HepG2 (cell line): ENCODE results near the gene CPNE5. TPM values are rescaled to one million over a fixed set of nuclear protein-coding genes. Genes with fewer than 3 reads are reported as not detected.

Experiments used
- ATM ChIP-seq: fragments of 450-650 bp; IDR thresholded peaks from 2 replicates; pipeline ENCODE4 v1.7.1; 2017; ENCODE audit warnings: mild to moderate bottlenecking, borderline replicate concordance
- CENPT ChIP-seq: sonication (generic); formaldehyde crosslinking; IDR thresholded peaks from 2 replicates; pipeline ENCODE4 v1.8.0; 2022; ENCODE audit warnings: low read depth, mild to moderate bottlenecking, moderate library complexity, missing genetic modification reagents
- EP300 ChIP-seq, 3 experiments: sonication (generic) in 1 of 3; formaldehyde crosslinking in 1 of 3; IDR thresholded peaks; 2 replicates each; pipeline versions ENCODE4 v1.5.1 to v1.6.1; 2011 to 2020; ENCODE audit warnings: low read depth in 2 of 3, low read length in 2 of 3, borderline replicate concordance in 1 of 3, improper control_type of control experiment in 1 of 3, mild to moderate bottlenecking in 1 of 3, missing genetic modification reagents in 1 of 3, moderate library complexity in 1 of 3
- HIVEP1 ChIP-seq: sonication (generic); formaldehyde crosslinking; IDR thresholded peaks from 2 replicates; pipeline ENCODE4 v1.4.0; 2020; ENCODE audit warnings: mild to moderate bottlenecking, missing genetic modification reagents
- HNF4A ChIP-seq: sonication (generic); formaldehyde crosslinking; IDR thresholded peaks from 2 replicates; pipeline ENCODE4 v1.4.0; 2020; ENCODE audit warnings: missing genetic modification reagents
- JUND ChIP-seq: sonication (generic); formaldehyde crosslinking; IDR thresholded peaks from 2 replicates; pipeline ENCODE4 v1.8.0; 2022; ENCODE audit warnings: mild to moderate bottlenecking, missing genetic modification reagents
- MAZ ChIP-seq, 2 experiments: sonication (generic) in 1 of 2; formaldehyde crosslinking in 1 of 2; IDR thresholded peaks; 2 replicates each; pipeline versions ENCODE4 v1.5.0 to v1.6.1; 2012 to 2020; ENCODE audit warnings: low read depth in 2 of 2, mild to moderate bottlenecking in 2 of 2, borderline replicate concordance in 1 of 2, improper control_type of control experiment in 1 of 2, low read length in 1 of 2, missing genetic modification reagents in 1 of 2, moderate library complexity in 1 of 2
- NKX3-1 ChIP-seq: sonication (generic); formaldehyde crosslinking; IDR thresholded peaks from 2 replicates; pipeline ENCODE4 v1.5.0; 2020; ENCODE audit warnings: missing genetic modification reagents
- PRDM15 ChIP-seq: sonication (generic); formaldehyde crosslinking; IDR thresholded peaks from 2 replicates; pipeline ENCODE4 v1.4.0; 2020; ENCODE audit warnings: missing genetic modification reagents
- RFXAP ChIP-seq: sonication (generic); formaldehyde crosslinking; IDR thresholded peaks from 2 replicates; pipeline ENCODE4 v1.4.0; 2020; ENCODE audit warnings: missing genetic modification reagents, borderline replicate concordance
- SPEN ChIP-seq: sonication (generic); formaldehyde crosslinking; IDR thresholded peaks from 2 replicates; pipeline ENCODE4 v1.5.1; 2020; ENCODE audit warnings: low read depth, mild to moderate bottlenecking, missing genetic modification reagents
- ZFP91 ChIP-seq: sonication (generic); formaldehyde crosslinking; IDR thresholded peaks from 2 replicates; pipeline ENCODE4 v1.9.0; 2022; ENCODE audit warnings: missing genetic modification reagents, mild to moderate bottlenecking, borderline replicate concordance
- ZNF138 ChIP-seq: sonication (generic); formaldehyde crosslinking; IDR thresholded peaks from 2 replicates; pipeline ENCODE4 v1.5.0; 2020; ENCODE audit warnings: mild to moderate bottlenecking, low read depth, missing genetic modification reagents
- ZNF292 ChIP-seq: sonication (generic); formaldehyde crosslinking; IDR thresholded peaks from 2 replicates; pipeline ENCODE4 v1.8.1; 2022; ENCODE audit warnings: mild to moderate bottlenecking, low read depth, missing genetic modification reagents, borderline replicate concordance
- ZNF350 ChIP-seq: sonication (generic); formaldehyde crosslinking; IDR thresholded peaks from 2 replicates; pipeline ENCODE4 v1.4.0; 2020; ENCODE audit warnings: mild to moderate bottlenecking, low read depth, missing genetic modification reagents, borderline replicate concordance
- ZNF580 ChIP-seq: IDR thresholded peaks from 2 replicates; pipeline ENCODE4 v1.6.1; 2016; ENCODE audit warnings: low read depth, borderline replicate concordance
- ZNF670 ChIP-seq: sonication (generic); formaldehyde crosslinking; IDR thresholded peaks from 2 replicates; pipeline ENCODE4 v1.8.0; 2022; ENCODE audit warnings: mild to moderate bottlenecking, missing genetic modification reagents, borderline replicate concordance
- ZNF713 ChIP-seq: sonication (generic); formaldehyde crosslinking; IDR thresholded peaks from 2 replicates; pipeline ENCODE4 v1.4.0; 2020; ENCODE audit warnings: mild to moderate bottlenecking, missing genetic modification reagents
- ZNF724P ChIP-seq: sonication (generic); formaldehyde crosslinking; IDR thresholded peaks from 2 replicates; pipeline ENCODE4 v1.8.0; 2022; ENCODE audit warnings: missing genetic modification reagents, borderline replicate concordance
- ZNF788 ChIP-seq: sonication (generic); formaldehyde crosslinking; IDR thresholded peaks from 2 replicates; pipeline ENCODE4 v1.5.0; 2020; ENCODE audit warnings: mild to moderate bottlenecking, missing genetic modification reagents, borderline replicate concordance
- polyA plus RNA-seq, 8 experiments: library from polyadenylated mRNA; depleted of rRNA in 3 of 8; stranded (reverse) in 7 of 8; unstranded in 1 of 8; fragments of >200 nt; fragmentation: Illumina TruSeq in 4 of 8; extraction: Trizol in 4 of 8; gene quantifications; 2 replicates each; pipeline versions ENCODE4 v1.2.1 to v1.2.3, GENCODE V29; 2011 to 2016; ENCODE audit warnings: low read depth in 4 of 8, missing spikeins in 1 of 8, mixed read lengths in 1 of 8; ENCODE audit not compliant: insufficient read depth in 1 of 8
- total RNA-seq, 5 experiments: library from RNA; depleted of rRNA; stranded (reverse); fragments of >200 nt; fragmentation: Illumina TruSeq; extraction: Trizol; gene quantifications; 2 replicates each; pipeline ENCODE4 v1.2.3, GENCODE V29; 2016; ENCODE audit warnings: low read depth in 1 of 5

Gene CPNE5
- total and polyA plus RNA-seq, 2 of the 13 experiments (the other 11 are each of a cell fraction or from before 2014, with no cell fraction given) = 0.16 TPM; not detected in 1

DNA sequence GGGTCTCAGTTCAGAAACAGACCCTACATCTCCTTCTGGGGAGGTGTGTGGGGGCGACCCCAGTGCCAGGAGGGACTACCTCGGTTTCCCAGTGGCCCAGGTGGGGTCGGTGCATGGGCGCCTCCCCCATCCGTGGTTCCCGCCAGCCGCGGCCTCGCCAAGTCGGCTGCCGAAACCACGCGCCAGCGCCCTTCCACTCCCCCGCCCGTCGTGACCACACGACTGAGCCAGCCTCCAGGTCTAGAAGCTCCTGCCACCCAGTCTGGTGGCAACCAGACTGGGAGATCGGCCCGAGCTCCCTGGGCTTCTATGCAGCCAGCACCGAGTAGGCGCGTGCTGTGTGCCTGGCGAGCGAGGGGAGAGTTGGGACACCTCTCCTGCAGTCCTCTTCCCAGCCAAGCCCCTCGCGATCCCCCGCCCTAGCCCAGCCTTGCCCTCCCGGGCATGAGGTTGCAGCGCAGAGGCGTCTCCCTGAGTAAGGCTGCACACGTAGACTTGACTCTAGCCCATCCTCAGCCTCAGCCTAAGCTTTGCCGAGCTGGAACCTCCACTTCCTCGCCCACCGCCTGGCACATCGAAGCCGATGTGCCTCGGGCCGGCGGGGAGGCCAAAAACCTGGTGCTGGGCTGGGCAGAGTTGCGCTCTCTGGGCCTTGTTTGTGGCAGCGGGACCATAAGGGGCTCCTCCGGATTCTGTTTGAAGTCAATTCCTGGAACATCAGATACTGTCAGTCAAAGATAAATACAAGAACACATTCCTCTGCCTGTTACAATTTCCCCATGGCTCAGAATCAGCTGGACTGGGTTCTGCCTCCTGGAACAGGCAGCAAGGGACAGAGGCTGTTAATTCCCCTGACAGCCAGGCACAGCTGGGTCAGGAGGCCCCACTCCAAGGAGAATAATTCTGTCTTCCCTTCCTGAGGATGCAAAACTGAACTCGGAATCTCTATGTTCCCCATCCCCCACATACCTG, 1.5 kb upstream of the CPNE5 start (continued):
- TF ChIP-seq RFXAP (CRISPR knock-in tag) = 0 out of 2 replicates have a peak, but pooled peaks have one; percentile 45
- 0 out of 2 replicates have a peak, but pooled peaks have one; percentile 31 for TF ChIP-seq ZNF670 (CRISPR knock-in tag)
- peak; percentile 87 for TF ChIP-seq PRDM15 (CRISPR knock-in tag)
- TF ChIP-seq ZNF292 (CRISPR knock-in tag) = 0 out of 2 replicates have a peak, but pooled peaks have one; percentile 63
- TF ChIP-seq ZNF788 = peak; percentile 51; the same call in 1 of the 2 replicates
- TF ChIP-seq EP300 (IDR thresholded peaks at IDR 0.05; ENCODE audit: low read depth in 2 of 2, low read length in 2 of 2) = 0 out of 4 replicates have a peak, but pooled peaks of 1 of the 2 experiments have one; percentile 12
- no peak for TF ChIP-seq EP300 (CRISPR knock-in tag; IDR thresholded peaks at IDR 0.05; ENCODE audit: borderline replicate concordance)
- 0 out of 2 replicates have a peak, but pooled peaks have one; percentile 10 for TF ChIP-seq SPEN (CRISPR knock-in tag)
- 0 out of 2 replicates have a peak, but pooled peaks have one; percentile 44 for TF ChIP-seq ZFP91 (CRISPR knock-in tag)
- TF ChIP-seq NKX3-1 (CRISPR knock-in tag) = peak; percentile 48; the same call in 1 of the 2 replicates
- no peak for TF ChIP-seq MAZ (IDR thresholded peaks at IDR 0.05; ENCODE audit: borderline replicate concordance, low read depth, low read length)
- TF ChIP-seq MAZ (CRISPR knock-in tag; IDR thresholded peaks at IDR 0.05; ENCODE audit: low read depth) = peak; percentile 30; the same call in 1 of the 2 replicates
- 0 out of 2 replicates have a peak, but pooled peaks have one; percentile 8 for TF ChIP-seq JUND (CRISPR knock-in tag)
- TF ChIP-seq ATM = no peak
- 0 out of 2 replicates have a peak, but pooled peaks have one; percentile 49 for TF ChIP-seq ZNF350 (CRISPR knock-in tag)
- TF ChIP-seq HNF4A = 0 out of 2 replicates have a peak, but pooled peaks have one; percentile 19
- TF ChIP-seq CENPT (CRISPR knock-in tag) = 0 out of 2 replicates have a peak, but pooled peaks have one; percentile 69
- TF ChIP-seq HIVEP1 (CRISPR knock-in tag) = peak; percentile 59; the same call in 1 of the 2 replicates
- TF ChIP-seq ZNF580 = peak; percentile 31; the same call in 1 of the 2 replicates
- TF ChIP-seq ZNF138 (CRISPR knock-in tag) = 0 out of 2 replicates have a peak, but pooled peaks have one; percentile 67
- no peak for TF ChIP-seq ZNF713
- TF ChIP-seq ZNF724P (CRISPR knock-in tag) = peak; percentile 48; the same call in 1 of the 2 replicates
